NCI-H2227 treated with DMSO at 0.1 percent for 48 hours (cell line): Measurements from ENCODE around the gene CFAP57.

Experiments
- DNase-seq: peaks from one replicate; lab custom pipeline; 2025; lab: John Stamatoyannopoulos, UW

Gene CFAP57

DNA sequence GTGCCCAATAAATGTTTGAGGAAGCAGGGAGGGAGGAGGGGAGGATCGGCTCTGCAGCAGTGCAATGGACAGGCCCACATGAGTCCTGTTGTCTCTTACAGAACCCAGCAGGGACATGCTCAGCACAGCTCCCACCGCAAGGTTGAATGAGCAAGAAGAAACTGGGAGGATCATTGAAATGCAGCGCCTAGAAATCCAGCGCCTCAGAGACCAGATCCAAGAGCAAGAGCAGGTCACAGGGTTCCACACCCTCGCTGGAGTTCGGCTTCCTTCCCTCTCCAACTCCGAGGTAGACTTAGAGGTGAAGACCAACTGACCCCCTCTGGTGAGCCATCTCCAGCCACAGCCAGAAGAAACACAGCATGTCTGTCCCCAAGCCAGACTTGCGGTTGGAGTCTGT, 81.7 kb downstream of the CFAP57 start:
- no peak for DNase-seq

DNA sequence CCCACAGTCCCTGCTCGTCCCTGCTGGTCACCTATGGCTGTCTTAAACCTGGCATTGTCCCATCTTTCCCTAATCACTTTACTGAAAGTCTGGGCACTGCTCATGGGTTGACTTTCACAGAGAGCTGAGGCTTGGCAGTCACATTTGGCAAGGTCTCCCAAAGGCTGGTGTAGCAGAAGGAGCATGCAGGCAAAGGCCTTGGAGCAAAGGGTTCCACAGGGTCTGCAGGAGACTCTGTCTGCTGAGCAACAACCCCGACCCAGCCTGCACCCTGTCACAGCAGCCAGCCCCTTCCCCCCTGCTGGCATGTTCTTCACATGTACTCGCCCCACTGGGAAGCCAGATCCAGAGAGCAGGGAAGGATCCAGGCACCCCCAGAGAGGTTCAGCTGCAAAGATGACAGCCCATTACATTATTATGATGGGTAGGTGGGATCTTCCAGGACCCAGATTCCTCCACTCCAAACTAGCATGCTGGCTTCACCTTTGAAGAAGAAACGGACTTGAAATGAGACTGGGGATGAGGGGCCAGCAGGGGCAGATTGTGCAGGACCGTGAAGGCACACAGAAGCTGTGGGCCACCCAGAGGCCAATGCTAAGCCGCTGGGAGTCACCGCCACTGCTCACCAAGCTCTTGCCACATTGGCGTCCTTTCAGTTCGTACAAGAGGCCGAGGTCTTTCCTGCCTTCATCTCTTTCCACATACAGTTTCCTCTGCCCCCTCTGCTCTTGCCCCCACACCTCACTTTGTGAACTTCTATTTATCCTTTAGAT, 83.5 kb downstream of the CFAP57 start:
- no peak for DNase-seq

DNA sequence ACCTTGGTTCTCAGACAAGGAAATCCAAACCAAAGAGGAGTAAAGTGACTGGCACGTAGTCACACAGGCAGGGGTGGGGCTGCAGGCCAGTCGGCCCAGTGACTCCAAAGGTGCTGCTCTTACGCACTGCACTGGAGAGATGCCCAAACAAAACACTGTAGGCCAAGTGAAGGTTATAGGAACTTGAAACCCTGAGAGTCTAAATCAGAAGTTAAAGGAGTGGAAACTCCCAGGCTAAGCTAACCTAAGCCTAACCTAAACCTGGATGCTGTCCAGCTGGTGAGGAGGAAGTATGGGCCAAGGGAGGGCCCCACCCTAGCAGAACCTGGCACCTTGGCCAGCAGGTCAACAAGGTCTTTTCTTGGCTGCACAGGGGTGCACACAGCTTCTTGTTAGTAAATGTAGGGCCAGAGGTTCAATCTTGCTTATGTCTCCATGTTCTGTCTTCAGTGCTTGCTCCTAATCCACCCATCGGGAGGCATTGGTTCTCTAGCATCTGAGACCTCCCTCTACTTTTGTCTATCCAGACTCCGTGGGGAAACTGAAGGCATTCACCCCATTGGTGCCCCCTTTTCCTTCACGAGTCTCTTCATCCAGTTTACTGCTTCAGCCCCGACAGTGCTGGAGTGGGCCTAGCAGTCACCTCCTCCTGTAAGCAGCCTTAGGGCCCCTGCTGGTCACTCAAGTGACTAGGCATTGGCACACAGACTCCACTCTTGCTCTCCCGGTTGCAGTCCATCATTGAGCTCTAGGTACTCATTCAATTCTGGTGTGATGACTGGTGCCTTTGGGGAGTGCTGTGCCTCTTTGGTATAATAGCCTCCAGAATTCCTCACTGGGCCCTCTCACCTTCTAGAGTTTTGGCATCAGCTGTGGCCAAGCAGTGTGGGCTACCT, 84.8 kb downstream of the CFAP57 start:
- DNase-seq = no peak

DNA sequence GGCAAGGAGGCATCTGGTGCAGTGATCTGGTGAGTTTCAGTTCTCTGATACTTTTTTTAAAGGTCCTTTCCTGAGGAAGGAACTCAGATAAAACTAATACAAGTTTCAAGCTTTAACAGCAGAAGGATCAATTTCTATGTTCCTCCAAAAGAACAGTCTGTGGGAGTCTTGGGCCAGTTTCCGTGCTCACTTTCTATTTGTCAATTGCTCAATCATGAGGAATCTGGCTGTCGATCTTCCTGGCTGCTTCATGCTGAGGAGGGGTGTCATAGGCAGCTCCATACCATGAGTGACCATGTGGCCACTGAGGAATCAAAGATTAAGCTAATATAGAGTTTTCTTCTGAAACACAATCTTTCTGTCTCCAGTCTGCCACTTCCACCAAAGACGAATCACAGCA, 86.2 kb downstream of the CFAP57 start:
- no peak for DNase-seq

DNA sequence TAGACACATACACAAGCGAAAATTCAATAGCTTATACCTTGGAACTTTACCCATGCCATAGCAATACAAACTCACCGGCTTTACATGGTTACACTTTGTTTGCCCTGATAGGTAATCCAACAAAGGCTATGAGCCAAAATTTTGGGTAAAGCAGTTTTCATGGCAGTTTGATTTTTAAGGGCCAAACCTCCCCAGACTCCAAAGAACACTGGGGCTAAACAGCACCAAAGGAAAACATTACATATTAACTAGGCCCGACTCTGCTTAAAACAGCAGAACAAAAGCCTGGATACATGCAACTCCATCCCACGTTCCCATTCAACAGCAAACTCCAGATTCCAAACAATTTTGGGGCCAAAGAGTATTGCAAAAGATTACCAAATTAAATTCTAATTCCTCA, 93.3 kb downstream of the CFAP57 start:
- DNase-seq = no peak

DNA sequence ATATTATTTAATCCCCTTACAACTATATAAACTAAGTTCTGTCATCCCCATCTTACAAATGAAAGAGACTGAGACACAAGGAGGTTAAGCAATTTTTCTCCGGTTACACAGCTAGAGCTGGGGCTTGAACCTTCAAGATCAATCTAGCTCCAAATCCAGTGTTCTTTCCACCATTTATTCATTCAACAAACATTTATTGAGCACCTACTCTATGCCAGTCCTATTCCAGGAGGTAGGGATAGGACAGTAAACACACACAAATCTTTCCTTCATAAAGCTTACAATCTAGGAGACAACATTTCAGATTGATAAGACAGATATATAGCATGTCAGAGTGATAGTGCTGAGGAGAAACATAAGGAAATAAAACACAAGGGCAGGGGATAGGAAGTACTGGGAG, 94.8 kb downstream of the CFAP57 start:
- no peak for DNase-seq

DNA sequence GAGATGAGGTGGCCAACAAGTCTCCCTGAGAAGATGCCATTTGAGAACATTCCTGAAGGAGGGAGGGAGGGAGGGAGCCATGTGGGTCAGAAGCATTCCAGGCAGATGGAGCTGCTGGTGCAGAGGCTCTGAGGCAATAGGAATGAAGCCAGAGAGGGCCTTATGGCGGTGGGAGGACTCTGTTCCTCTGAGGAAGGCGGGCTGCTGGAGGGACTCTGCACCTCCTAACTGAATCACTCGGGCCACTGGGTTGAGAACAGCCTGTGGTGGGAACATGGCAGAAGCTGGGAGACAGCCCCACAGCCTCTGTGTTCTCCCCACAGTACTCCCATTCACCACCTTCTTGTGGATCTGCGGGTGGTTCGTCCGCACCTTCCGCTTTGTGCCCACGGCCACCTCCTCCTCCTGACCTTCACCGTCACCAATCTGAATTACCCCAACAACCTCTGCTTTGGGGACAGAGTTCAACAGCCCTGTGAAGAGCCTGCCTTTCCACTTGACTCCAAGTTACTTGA, 95.2 kb downstream of the CFAP57 start:
- no peak for DNase-seq

DNA sequence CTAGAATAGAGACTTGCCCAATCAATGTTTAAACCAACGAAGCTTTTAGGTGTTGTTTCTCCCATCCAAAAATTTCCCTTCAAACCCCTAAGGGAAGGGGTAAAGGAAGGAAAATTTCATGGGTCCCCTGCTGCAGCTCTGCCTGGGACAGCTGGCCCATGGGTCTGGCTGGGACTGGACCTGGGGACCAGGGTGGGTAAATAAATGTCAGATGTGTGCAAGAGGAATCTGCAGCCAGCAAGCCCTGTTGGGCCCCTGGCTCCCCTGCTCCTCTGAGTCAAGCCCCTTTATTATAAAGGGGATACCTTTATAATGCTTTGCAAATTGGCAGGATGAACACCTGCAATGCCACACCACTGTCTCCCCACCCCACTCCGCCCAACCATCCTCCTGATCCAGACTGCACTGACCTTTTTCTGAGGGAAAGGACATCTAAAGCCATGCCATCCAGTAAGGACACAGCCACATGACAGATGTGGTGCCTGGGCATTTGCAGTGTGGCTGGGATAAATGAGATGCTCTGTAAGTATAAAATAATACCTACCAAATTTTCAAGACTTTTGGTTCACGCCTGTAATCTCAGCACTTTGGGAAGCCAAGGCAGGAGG, 95.8 kb downstream of the CFAP57 start:
- DNase-seq = no peak

DNA sequence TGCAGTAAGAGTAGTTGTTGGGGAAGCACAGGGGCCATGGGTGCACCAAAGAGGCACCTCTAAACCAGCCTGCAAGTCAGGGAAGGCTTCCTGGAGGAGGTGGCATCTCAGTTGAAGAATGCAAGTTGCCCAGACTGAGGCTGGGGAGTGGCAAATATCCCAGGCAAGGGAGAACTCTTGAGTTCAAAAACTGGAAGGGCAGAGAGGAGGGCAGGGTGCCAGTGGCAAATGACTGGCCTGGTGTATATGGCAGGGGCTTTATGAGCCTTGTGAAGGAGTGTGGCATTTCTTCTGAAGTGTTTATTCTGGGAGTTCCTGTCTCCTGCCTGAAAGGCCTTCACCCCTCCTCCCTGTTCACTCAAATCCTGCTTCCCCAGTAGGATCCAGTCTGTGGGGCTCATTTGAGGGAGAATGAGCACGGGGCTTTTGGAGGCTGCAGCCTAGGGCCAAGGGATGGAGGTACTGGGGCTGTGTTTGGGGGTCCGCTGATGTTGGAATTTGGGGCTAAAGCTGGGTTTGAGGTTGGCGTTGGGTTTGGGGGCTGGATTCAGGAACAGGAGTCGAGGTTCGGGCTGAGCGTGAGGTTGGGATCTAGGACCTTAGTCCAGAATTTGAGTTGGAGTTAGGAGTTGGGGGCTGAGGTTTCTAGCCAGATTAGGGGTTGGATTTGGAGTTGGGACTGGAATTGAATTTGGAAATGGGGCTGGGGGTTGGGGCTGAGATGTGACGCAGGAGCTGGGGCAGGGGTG, 97.7 kb downstream of the CFAP57 start, which contains the start of gene TMEM125:
Gene TMEM125 (plus strand): TSS at position 357 of the 749 bp plus-strand sequence. CDS start 2,740 bp downstream, outside the sequence.
- no peak for DNase-seq

DNA sequence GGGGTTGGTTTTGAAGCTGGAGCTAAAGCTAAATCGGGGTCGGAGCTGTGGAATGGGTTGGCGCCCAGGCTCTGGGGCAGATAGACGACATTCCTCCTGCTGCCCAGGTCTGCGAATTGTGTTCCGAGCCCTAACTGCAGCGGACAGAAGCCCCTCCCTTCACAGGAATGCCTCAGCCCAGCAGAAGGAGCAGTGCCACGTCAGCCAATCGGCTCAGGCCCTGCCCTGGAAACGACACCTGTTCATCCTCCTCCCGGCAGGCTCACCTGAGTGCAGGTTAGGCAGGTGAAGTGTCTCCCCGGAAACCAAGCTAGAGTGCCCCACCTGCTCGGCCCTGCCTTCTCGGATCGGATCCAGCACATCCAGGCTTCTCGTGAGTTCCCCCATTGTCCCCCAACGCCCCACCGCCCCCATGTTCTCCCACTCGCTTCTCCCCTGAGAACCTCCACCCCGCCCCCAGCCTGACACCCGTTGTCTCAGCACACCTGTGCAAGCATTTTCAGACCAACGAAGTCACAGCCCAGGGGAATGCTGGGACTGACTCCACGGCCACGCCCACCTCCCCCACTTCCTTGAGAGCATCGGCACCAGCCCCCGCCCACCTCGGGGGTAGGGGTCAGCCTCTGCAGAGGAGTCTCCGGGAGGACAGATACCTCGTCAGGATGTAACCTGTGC, 98.4 kb downstream of the CFAP57 start:
- no peak for DNase-seq

DNA sequence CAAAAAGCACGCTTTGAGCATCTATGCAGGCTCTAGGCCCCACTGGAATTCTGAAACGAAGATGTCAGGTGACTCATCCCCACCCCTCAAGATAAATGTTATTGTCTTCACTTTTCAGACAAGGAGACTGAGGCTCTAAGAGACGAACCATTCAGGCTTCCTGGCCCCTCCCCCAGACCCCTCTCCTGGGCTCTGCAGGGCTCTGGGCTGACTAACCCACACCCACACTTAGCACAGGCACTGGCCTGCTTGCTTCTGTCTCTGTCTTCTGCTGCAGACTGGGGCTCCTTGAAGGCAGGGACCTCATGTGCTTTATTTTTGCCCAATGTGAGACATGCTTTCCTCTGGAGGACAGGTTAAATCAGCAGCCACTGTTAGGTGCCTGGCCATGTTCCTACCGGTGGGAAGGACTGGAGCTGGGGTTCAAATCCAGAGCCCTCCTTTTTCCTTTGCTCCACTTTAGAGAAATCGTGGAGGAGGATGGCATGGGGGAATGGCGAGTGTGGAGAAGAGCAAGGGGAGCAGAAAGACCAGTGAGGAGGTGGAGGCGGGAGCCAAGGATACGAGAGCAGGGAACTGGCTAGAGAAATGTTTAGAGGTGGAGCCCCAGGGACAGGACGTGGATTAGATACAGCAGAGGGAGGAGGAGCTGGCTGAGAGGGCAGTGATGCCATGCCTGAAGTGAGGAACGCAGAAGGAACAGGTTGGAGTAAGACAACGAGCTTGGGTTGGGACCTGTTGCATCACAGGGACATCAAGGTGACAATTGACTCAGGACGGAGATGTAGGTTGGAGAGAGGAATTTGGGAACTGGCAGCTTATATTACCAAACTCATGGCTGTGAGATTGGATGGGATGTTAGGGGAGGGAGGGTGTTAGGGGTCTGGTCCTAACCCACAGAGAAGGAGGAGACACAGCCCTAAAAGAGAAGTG, 99.3 kb downstream of the CFAP57 start:
- no peak for DNase-seq

DNA sequence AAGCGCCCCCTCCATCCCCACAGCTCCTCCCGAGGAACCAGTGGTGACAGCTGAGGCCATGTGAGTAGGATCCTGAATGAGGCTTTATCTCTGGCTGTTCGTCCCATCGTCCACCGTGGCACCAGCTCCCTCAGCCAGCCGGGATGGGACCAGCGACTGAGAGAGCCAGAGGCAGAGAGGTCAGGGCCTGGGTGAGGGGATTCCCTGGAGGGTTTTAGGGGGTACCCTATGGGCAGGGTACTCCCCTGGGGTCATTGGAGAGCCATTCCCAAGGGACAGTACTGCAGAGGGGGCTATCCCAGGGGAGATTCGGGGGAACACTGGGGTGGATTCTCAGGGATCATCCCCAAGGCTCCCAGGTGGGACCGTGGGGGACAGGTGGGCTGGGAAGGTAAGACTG, 100.0 kb downstream of the CFAP57 start:
- DNase-seq = no peak

DNA sequence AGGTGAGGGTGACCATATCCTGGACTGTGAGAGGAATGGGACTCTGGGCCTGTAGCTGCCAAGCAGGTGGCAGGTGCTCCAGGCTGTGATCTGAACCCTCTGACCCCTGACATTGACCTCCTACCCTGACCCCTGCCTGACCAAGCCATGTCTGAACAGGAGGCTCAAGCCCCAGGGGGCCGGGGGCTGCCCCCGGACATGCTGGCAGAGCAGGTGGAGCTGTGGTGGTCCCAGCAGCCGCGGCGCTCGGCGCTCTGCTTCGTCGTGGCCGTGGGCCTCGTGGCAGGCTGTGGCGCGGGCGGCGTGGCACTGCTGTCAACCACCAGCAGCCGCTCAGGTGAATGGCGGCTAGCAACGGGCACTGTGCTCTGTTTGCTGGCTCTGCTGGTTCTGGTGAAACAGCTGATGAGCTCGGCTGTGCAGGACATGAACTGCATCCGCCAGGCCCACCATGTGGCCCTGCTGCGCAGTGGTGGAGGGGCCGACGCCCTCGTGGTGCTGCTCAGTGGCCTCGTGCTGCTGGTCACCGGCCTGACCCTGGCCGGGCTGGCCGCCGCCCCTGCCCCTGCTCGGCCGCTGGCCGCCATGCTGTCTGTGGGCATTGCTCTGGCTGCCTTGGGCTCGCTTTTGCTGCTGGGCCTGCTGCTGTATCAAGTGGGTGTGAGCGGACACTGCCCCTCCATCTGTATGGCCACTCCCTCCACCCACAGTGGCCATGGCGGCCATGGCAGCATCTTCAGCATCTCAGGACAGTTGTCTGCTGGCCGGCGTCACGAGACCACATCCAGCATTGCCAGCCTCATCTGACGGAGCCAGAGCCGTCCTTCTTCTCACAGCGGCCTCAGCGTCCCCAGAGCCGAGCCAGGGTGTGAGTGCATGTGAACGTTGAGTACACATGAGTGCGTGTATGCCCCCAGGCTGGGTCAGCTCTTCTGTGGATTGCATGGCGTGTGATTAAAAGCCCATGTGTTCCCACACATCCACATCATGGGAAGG, 100.7 kb downstream of the CFAP57 start:
- DNase-seq = no peak

DNA sequence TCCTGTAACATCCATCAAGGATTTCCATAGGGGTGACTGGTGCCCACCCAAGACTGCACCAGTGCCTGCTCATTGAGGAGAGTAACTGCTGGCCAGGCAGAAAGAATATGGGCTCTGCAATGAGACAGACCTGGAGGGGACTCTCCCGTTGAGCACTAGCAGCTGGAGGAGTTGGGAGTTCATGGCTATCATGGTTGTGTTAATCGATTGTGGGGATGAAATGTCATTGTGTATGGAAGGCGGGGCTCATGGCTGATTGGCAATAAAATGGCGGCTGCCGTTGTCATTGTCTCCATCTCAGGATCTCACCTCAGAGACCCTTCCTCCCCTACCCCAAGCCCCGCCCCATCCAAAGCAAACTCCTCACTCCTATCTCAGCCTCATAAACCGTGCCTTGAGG, 101.6 kb downstream of the CFAP57 start:
- no peak for DNase-seq

DNA sequence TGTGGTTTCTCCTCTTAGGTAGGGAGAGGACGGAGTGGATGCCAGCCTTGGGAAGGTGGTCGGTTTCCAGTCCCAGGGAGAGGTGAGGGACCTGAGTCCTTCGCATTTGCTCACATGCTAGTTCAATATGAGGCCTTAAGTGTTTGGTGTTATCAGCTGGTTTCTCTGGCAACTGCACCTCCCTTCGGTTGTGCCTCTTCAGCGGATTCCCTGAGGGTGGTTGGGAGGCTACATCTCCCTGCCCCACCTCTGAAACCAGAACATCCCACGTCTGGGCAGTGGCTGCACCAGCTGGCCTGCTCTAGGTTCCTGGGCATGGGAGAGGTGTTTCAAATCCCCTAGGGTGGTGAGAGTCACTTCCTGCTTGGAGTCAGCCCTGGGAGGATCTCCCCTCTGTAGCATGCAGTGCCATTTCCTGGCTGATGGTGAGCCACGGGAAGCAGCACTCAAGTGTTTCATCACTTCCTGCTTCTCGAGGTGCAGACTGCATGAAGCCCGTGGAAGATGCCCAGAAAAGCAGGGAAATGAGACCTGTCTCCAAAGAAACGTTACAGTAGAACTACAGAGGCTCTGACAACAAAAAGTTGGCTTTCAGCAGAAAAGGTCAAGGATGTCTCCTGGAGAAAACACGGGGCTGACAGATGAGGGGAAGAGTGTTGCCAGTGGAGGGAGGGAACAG, 102.1 kb downstream of the CFAP57 start:
- no peak for DNase-seq

DNA sequence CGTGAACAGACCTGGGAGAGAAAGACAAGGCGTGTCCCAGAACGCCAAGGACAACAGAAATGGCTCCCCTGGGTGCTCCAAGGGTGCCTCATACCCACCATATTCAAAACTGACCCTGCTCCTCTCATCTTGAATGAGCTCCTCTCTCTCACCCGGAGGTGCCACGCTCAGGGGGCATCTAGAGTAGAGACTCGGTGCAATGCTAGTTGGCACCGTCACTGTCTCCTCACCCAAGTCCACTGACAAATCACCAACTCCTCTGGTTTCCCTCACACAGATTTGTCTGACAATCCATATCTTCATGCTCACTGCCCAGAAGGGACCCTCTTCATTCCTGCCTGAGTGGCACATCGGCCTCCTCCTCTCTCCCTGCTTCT, 102.7 kb downstream of the CFAP57 start:
- no peak for DNase-seq

DNA sequence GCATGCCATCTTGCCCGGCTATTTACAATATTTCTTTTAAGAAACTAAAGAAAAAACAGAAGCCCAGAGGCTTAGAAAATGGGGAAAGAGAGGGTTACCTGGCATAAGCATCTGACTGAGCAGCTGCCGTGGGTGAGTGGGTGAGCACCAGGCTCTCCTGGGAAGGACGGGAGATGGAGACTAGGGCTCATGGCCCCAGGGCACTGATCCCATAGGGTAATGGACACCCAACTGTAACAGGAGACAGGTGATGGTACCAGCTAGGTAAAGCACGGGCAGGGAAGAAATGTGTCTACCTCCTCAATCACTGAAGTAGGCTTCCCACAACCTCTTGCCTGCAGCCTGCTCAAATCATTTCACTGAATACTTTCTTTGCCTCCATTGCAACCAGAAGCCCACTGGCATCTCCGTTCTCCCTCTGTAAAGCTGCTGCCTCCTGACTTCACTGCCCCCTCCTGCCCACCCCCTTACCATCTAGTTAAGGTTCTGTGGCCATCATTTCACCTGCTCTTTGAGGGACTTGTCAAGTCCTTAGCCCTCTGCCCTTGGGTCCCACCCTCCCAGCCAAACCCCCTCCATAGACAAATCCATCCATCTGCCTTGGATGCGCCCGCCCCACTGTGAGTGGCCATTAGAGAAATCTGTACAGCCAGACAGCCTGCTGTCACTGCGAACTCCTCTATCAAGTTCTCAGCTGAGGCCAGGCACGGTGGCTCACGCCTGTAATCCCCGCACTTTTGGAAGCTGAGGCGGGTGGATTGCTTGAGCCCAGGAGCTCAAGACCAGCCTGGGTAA, 103.9 kb downstream of the CFAP57 start:
- no peak for DNase-seq
